Neural progenitor cell (in vitro differentiated cells): ENCODE results near the gene JAK3.

Source experiments
- CTCF ChIP-seq: fragments of 200-600 bp; sonication (generic); IDR thresholded peaks from 2 replicates; pipeline ENCODE4 v1.5.1; 2017; ENCODE audit warnings: antibody characterized with exemption, mild to moderate bottlenecking
- EZH2 ChIP-seq: fragments of 200-600 bp; sonication (generic); IDR thresholded peaks from 2 replicates; pipeline ENCODE4 v1.6.1; 2017; ENCODE audit warnings: antibody characterized with exemption, mild to moderate bottlenecking, moderate library complexity
- EZH2phosphoT487 ChIP-seq: fragments of 200-600 bp; sonication (generic); IDR thresholded peaks from 2 replicates; pipeline ENCODE4 v1.6.1; 2017; ENCODE audit warnings: antibody characterized with exemption

- TF ChIP-seq CTCF: no peak
- no peak for TF ChIP-seq EZH2
- TF ChIP-seq EZH2phosphoT487: no peak
Observed at GRCh38 chr19:17836530-17836929, 11.3 kb downstream of the JAK3 start.
